HL-60/S4 treated with phorbol 12-myristate 13-acetate at 8.2 ng/mL for 4 days and 3 days (cell line): ENCODE results near the gene GAS7.
"Not testable (repeated sequence)": the region's sequence is repeated elsewhere in the genome, so short reads cannot be mapped to it uniquely, and the experiment has no call there.

Experiments
- in situ Hi-C: fragments of 300-500 bp; cut with MboI; formaldehyde crosslinking; loops from 2 replicates; pipeline ENCODE4 v1.15.0; 2022; ENCODE audit warnings: low sequenced_read_pairs

The GAS7 gene

GRCh38 chr17:10031127-10031526, 167.3 kb downstream of the GAS7 start:
- in situ Hi-C loops: no loop called here

GRCh38 chr17:10029129-10029528, 169.3 kb downstream of the GAS7 start:
- in situ Hi-C loops: no loop called here

- in situ Hi-C loops: no loop called here
These were observed 172.2 kb downstream of the GAS7 start for GRCh38 chr17:10025976-10026901.

- in situ Hi-C loops: no loop called here
These were observed 173.2 kb downstream of the GAS7 start for GRCh38 chr17:10025224-10025623.

- in situ Hi-C loops: no loop called here
These were observed 176.0 kb downstream of the GAS7 start for GRCh38 chr17:10022416-10022815.

- in situ Hi-C loops: no loop called here
These were observed 177.0 kb downstream of the GAS7 start for GRCh38 chr17:10021272-10021984.

GRCh38 chr17:10019941-10020451, 178.4 kb downstream of the GAS7 start:
- in situ Hi-C loops: no loop called here

GRCh38 chr17:10018461-10018891, 179.9 kb downstream of the GAS7 start:
- in situ Hi-C loops: no loop called here

- in situ Hi-C loops: not testable (repeated sequence)
These were observed 181.3 kb downstream of the GAS7 start for GRCh38 chr17:10016958-10017570.

- in situ Hi-C loops: no loop called here
These were observed 184.9 kb downstream of the GAS7 start for GRCh38 chr17:10013365-10014112.

- in situ Hi-C loops: no loop called here
These were observed 187.7 kb downstream of the GAS7 start for GRCh38 chr17:10010752-10011151.

- in situ Hi-C loops: no loop called here
These were observed 194.7 kb downstream of the GAS7 start for GRCh38 chr17:10003705-10004104.

- in situ Hi-C loops: not testable (repeated sequence)
These were observed 195.6 kb downstream of the GAS7 start for GRCh38 chr17:10002567-10003360.

GRCh38 chr17:10001306-10001873, 197.0 kb downstream of the GAS7 start:
- in situ Hi-C loops: no loop called here

GRCh38 chr17:9999919-10000695, 198.3 kb downstream of the GAS7 start:
- in situ Hi-C loops: no loop called here

GRCh38 chr17:9998060-9998459, 200.3 kb downstream of the GAS7 start:
- in situ Hi-C loops: no loop called here

GRCh38 chr17:9994761-9995160, 203.6 kb downstream of the GAS7 start:
- in situ Hi-C loops: no loop called here

- in situ Hi-C loops: no loop called here
These were observed 206.6 kb downstream of the GAS7 start for GRCh38 chr17:9991796-9992195.

- in situ Hi-C loops: no loop called here
These were observed 207.1 kb downstream of the GAS7 start for GRCh38 chr17:9991351-9991750.
